ENCODE measurements around the gene WIF1.

WIF1 gene

GRCh38 chr12:65093606-65094005 lies 27.5 kb downstream of the WIF1 start:
- Histone ChIP-seq H3K36me3 (ENCODE audit: control insufficient read depth in 2 of 2, insufficient read depth in 2 of 2, low read length in 2 of 2) (no peaks in the 10 kb centered on the region), H3K27ac (ENCODE audit: low read depth in 2 of 2, low read length in 2 of 2) (no peak overlapping the region), H3K9me3 (ENCODE audit: control insufficient read depth in 2 of 2, low read length in 2 of 2) (no peaks in the 10 kb centered on the region), H3K27me3 (ENCODE audit: control insufficient read depth in 2 of 2, insufficient read depth in 2 of 2, low read length in 2 of 2) (peaks cover 0 to 3% of the 10 kb centered on the region in 2 donors), H3K4me1 (ENCODE audit: control insufficient read depth in 2 of 2, insufficient read depth in 2 of 2, low read length in 2 of 2) (no peaks in the 10 kb centered on the region), H3K9ac (ENCODE audit: low read depth in 1 of 2, low read length in 2 of 2) (no peak overlapping the region), H3K4me3 (ENCODE audit: low read length in 2 of 2) (no peak overlapping the region)

DNA sequence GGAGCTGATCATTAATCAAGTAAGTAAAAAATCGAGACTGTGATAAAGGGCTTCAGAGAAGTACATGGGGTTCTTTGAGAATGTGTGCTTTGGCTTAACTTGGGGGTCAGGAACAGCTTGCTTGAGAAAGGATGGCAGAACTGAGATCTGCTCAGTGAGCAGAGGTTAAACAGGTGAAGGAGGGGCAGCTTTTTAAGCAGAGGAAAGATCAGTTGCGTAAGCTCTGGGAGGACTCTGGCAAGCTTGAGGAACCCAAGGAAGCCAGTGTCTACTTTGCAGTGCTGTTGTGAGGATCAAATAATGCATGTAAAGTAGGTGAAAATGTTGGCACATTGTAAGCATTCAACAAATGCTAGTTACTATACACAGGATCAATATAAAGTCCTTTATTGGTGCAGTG lies 30.6 kb downstream of the WIF1 start:
- Histone ChIP-seq H3K36me3 (ENCODE audit: control insufficient read depth in 2 of 2, insufficient read depth in 2 of 2, low read length in 2 of 2) (no peaks in the 10 kb centered on the region), H3K9ac (ENCODE audit: low read depth in 1 of 2, low read length in 2 of 2) (no peak overlapping the region), H3K27me3 (ENCODE audit: control insufficient read depth in 2 of 2, insufficient read depth in 2 of 2, low read length in 2 of 2) (peaks cover 0 to 3% of the 10 kb centered on the region in 2 donors), H3K4me1 (ENCODE audit: control insufficient read depth in 2 of 2, insufficient read depth in 2 of 2, low read length in 2 of 2) (no peaks in the 10 kb centered on the region), H3K27ac (ENCODE audit: low read depth in 2 of 2, low read length in 2 of 2) (no peak overlapping the region), H3K4me3 (ENCODE audit: low read length in 2 of 2) (no peak overlapping the region), H3K9me3 (ENCODE audit: control insufficient read depth in 2 of 2, low read length in 2 of 2) (no peaks in the 10 kb centered on the region)

- Histone ChIP-seq H3K9ac (ENCODE audit: low read depth in 1 of 2, low read length in 2 of 2) (no peak overlapping the region), H3K27me3 (ENCODE audit: control insufficient read depth in 2 of 2, insufficient read depth in 2 of 2, low read length in 2 of 2) (peaks cover 0 to 3% of the 10 kb centered on the region in 2 donors), H3K27ac (ENCODE audit: low read depth in 2 of 2, low read length in 2 of 2) (no peak overlapping the region), H3K4me1 (ENCODE audit: control insufficient read depth in 2 of 2, insufficient read depth in 2 of 2, low read length in 2 of 2) (no peaks in the 10 kb centered on the region), H3K4me3 (ENCODE audit: low read length in 2 of 2) (no peak overlapping the region), H3K9me3 (ENCODE audit: control insufficient read depth in 2 of 2, low read length in 2 of 2) (no peaks in the 10 kb centered on the region), H3K36me3 (ENCODE audit: control insufficient read depth in 2 of 2, insufficient read depth in 2 of 2, low read length in 2 of 2) (no peaks in the 10 kb centered on the region)
These were observed 34.9 kb downstream of the WIF1 start for GRCh38 chr12:65086236-65086635.

GRCh38 chr12:65084579-65084978 lies 36.5 kb downstream of the WIF1 start:
- no peak overlapping the region for H3K27ac ChIP-seq (ENCODE audit: low read depth in 2 of 2, low read length in 2 of 2)
- H3K9ac ChIP-seq (ENCODE audit: low read depth in 1 of 2, low read length in 2 of 2) = no peak overlapping the region
- no peaks in the 10 kb centered on the region for H3K4me1 ChIP-seq (ENCODE audit: control insufficient read depth in 2 of 2, insufficient read depth in 2 of 2, low read length in 2 of 2)
- peaks cover 0 to 3% of the 10 kb centered on the region in 2 donors for H3K27me3 ChIP-seq (ENCODE audit: control insufficient read depth in 2 of 2, insufficient read depth in 2 of 2, low read length in 2 of 2)
- no peaks in the 10 kb centered on the region for H3K36me3 ChIP-seq (ENCODE audit: control insufficient read depth in 2 of 2, insufficient read depth in 2 of 2, low read length in 2 of 2)
- no peaks in the 10 kb centered on the region for H3K9me3 ChIP-seq (ENCODE audit: control insufficient read depth in 2 of 2, low read length in 2 of 2)
- H3K4me3 ChIP-seq (ENCODE audit: low read length in 2 of 2) = no peak overlapping the region

- Histone ChIP-seq H3K4me3 (ENCODE audit: low read length in 2 of 2) (no peak overlapping the region), H3K9me3 (ENCODE audit: control insufficient read depth in 2 of 2, low read length in 2 of 2) (no peaks in the 10 kb centered on the region), H3K27me3 (ENCODE audit: control insufficient read depth in 2 of 2, insufficient read depth in 2 of 2, low read length in 2 of 2) (no peaks in the 10 kb centered on the region), H3K27ac (ENCODE audit: low read depth in 2 of 2, low read length in 2 of 2) (no peak overlapping the region), H3K9ac (ENCODE audit: low read depth in 1 of 2, low read length in 2 of 2) (no peak overlapping the region), H3K36me3 (ENCODE audit: control insufficient read depth in 2 of 2, insufficient read depth in 2 of 2, low read length in 2 of 2) (no peaks in the 10 kb centered on the region), H3K4me1 (ENCODE audit: control insufficient read depth in 2 of 2, insufficient read depth in 2 of 2, low read length in 2 of 2) (no peaks in the 10 kb centered on the region)
These were observed 37.5 kb downstream of the WIF1 start for GRCh38 chr12:65083581-65083980.

DNA sequence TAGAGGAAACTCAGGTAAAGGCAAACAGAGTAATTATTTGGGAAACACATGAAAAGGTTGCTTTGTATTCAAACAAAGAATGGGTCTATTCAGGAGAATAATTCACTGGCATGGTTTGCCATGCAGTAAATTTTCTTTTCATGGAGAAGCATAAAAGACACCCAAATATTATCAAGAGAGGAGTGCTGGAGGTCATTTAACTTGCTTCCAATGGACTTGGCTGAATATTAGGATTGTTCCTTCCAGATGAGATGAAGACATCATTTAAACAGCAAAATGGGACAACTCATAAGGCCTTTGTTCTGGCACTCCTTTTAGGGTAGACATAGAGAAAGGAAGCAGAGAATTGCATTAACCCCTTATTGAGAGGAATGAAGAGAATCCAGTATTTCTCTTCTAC lies 38.7 kb downstream of the WIF1 start:
- Histone ChIP-seq H3K36me3 (ENCODE audit: control insufficient read depth in 2 of 2, insufficient read depth in 2 of 2, low read length in 2 of 2) (no peaks in the 10 kb centered on the region), H3K27ac (ENCODE audit: low read depth in 2 of 2, low read length in 2 of 2) (no peak overlapping the region), H3K4me1 (ENCODE audit: control insufficient read depth in 2 of 2, insufficient read depth in 2 of 2, low read length in 2 of 2) (no peaks in the 10 kb centered on the region), H3K27me3 (ENCODE audit: control insufficient read depth in 2 of 2, insufficient read depth in 2 of 2, low read length in 2 of 2) (peaks cover 0 to 3% of the 10 kb centered on the region in 2 donors), H3K4me3 (ENCODE audit: low read length in 2 of 2) (no peak overlapping the region), H3K9me3 (ENCODE audit: control insufficient read depth in 2 of 2, low read length in 2 of 2) (no peaks in the 10 kb centered on the region), H3K9ac (ENCODE audit: low read depth in 1 of 2, low read length in 2 of 2) (no peak overlapping the region)

DNA sequence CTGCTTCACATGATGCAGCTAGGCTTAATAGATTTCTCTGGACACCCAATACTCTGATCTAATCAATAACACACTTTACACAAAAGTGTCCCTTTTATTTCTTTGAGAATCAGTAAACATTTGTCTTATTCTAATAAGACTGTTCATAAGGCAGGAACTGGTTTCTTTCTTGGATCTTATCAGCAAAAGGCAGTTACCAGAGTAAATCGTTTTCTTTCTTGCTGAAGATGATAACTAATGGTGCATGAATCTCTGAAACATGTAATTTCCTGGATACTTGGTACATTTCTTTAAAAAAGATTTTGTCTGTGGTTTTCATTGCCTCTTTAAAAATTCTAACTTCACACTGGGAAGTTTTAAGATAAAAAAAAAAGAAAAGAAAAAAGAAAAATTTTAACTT lies 39.6 kb downstream of the WIF1 start:
- peaks cover 0 to 3% of the 10 kb centered on the region in 2 donors for H3K27me3 ChIP-seq (ENCODE audit: control insufficient read depth in 2 of 2, insufficient read depth in 2 of 2, low read length in 2 of 2)
- no peak overlapping the region for H3K9ac ChIP-seq (ENCODE audit: low read depth in 1 of 2, low read length in 2 of 2)
- H3K4me3 ChIP-seq (ENCODE audit: low read length in 2 of 2) = no peak overlapping the region

DNA sequence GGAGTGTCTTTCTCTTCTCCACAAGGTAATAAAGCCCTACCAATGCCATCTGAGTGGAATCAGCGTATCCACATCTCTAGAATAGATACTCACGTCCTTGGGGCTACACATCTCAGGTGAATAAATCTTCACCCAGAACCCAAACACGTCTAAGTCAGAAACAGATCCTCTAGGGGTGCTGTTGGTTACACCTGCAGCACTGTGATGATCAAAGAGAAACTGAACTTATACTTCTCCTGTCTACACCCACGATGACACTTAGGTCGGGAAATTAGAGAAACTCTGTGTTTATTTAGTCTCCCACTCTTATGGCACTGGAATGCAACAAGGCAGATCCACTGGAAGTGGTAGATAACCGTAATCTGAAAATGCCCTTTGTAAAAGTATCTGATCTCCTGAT lies 46.2 kb downstream of the WIF1 start:
- Histone ChIP-seq H3K36me3 (ENCODE audit: control insufficient read depth in 2 of 2, insufficient read depth in 2 of 2, low read length in 2 of 2) (no peaks in the 10 kb centered on the region), H3K4me1 (ENCODE audit: control insufficient read depth in 2 of 2, insufficient read depth in 2 of 2, low read length in 2 of 2) (no peaks in the 10 kb centered on the region), H3K27me3 (ENCODE audit: control insufficient read depth in 2 of 2, insufficient read depth in 2 of 2, low read length in 2 of 2) (peaks cover 0 to 3% of the 10 kb centered on the region in 2 donors), H3K9ac (ENCODE audit: low read depth in 1 of 2, low read length in 2 of 2) (no peak overlapping the region), H3K9me3 (ENCODE audit: control insufficient read depth in 2 of 2, low read length in 2 of 2) (no peaks in the 10 kb centered on the region), H3K4me3 (ENCODE audit: low read length in 2 of 2) (no peak overlapping the region), H3K27ac (ENCODE audit: low read depth in 2 of 2, low read length in 2 of 2) (no peak overlapping the region)

More for the DNA sequence above, 39.6 kb downstream of the WIF1 start:
- Histone ChIP-seq H3K9me3 (ENCODE audit: control insufficient read depth in 2 of 2, low read length in 2 of 2) (no peaks in the 10 kb centered on the region), H3K4me1 (ENCODE audit: control insufficient read depth in 2 of 2, insufficient read depth in 2 of 2, low read length in 2 of 2) (no peaks in the 10 kb centered on the region), H3K36me3 (ENCODE audit: control insufficient read depth in 2 of 2, insufficient read depth in 2 of 2, low read length in 2 of 2) (no peaks in the 10 kb centered on the region), H3K27ac (ENCODE audit: low read depth in 2 of 2, low read length in 2 of 2) (no peak overlapping the region)

DNA sequence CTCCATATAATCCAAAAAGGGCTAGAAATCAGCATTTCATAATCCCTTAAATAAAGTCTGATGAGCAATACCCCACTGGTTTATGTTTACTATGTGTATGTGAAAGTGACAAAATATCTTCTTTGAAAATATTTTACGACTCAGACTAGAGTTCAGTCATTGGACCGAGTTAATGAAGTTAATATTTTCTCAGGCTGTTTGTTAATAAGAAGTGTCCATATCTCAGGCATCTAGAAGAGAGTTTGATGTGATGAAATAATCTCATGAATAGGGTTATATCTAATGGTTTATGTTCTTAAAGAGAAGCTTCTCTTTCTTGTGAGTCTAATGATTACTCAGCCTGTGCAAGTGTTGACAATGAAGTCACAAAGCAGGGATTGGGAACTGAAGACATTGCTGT lies 51.8 kb downstream of the WIF1 start:
- Histone ChIP-seq H3K36me3 (ENCODE audit: control insufficient read depth in 2 of 2, insufficient read depth in 2 of 2, low read length in 2 of 2) (no peaks in the 10 kb centered on the region), H3K4me1 (ENCODE audit: control insufficient read depth in 2 of 2, insufficient read depth in 2 of 2, low read length in 2 of 2) (no peaks in the 10 kb centered on the region), H3K9me3 (ENCODE audit: control insufficient read depth in 2 of 2, low read length in 2 of 2) (no peaks in the 10 kb centered on the region), H3K27ac (ENCODE audit: low read depth in 2 of 2, low read length in 2 of 2) (no peak overlapping the region), H3K9ac (ENCODE audit: low read depth in 1 of 2, low read length in 2 of 2) (no peak overlapping the region), H3K27me3 (ENCODE audit: control insufficient read depth in 2 of 2, insufficient read depth in 2 of 2, low read length in 2 of 2) (no peaks in the 10 kb centered on the region), H3K4me3 (ENCODE audit: low read length in 2 of 2) (no peak overlapping the region)

DNA sequence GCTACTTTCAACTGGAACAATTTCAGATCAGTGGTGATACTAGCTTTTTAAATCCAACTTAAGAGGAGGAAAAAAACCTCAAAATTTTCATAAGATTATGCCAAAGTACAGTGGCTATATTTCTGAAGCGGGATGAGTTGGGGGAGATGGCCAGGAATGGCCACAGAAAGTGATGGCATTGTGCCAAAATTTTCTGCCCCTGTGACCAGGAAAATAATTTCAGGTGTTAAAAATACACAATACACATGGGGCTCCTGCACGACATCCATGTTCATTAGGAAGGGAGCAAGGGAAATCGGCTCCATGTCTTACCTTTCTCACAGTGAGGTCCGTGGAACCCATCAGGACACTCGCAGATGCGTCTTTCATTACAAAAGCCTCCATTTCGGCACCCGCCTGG lies 53.7 kb downstream of the WIF1 start:
- no peak overlapping the region for H3K27ac ChIP-seq (ENCODE audit: low read depth in 2 of 2, low read length in 2 of 2)

DNA sequence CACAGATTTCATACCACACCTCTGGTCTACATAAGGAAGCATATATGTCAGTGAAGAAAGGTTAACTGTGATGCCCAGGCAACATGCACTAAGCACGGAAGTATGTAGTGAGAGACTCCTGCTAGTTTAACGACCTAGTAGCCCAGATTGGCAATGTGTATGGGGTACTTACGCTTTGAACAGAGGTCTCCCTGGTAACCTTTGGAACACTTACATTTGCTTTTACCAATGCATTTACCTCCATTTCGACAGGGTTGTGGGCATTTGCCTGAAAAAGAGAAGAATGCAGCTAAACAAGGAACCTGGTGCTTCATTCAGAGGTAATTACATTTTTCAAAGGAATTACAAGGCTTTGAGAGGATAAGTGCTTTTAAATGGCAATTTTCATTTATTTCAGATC lies 65.2 kb downstream of the WIF1 start:
- H3K4me3 ChIP-seq (ENCODE audit: low read length in 2 of 2) = no peak overlapping the region

More for the DNA sequence above, 53.7 kb downstream of the WIF1 start:
- no peaks in the 10 kb centered on the region for H3K4me1 ChIP-seq (ENCODE audit: control insufficient read depth in 2 of 2, insufficient read depth in 2 of 2, low read length in 2 of 2)
- H3K9me3 ChIP-seq (ENCODE audit: control insufficient read depth in 2 of 2, low read length in 2 of 2) = no peaks in the 10 kb centered on the region
- no peaks in the 10 kb centered on the region for H3K36me3 ChIP-seq (ENCODE audit: control insufficient read depth in 2 of 2, insufficient read depth in 2 of 2, low read length in 2 of 2)
- H3K27me3 ChIP-seq (ENCODE audit: control insufficient read depth in 2 of 2, insufficient read depth in 2 of 2, low read length in 2 of 2) = no peaks in the 10 kb centered on the region
- H3K4me3 ChIP-seq (ENCODE audit: low read length in 2 of 2) = no peak overlapping the region
- H3K9ac ChIP-seq (ENCODE audit: low read depth in 1 of 2, low read length in 2 of 2) = no peak overlapping the region

More for the DNA sequence above, 65.2 kb downstream of the WIF1 start:
- no peak overlapping the region for H3K27ac ChIP-seq (ENCODE audit: low read depth in 2 of 2, low read length in 2 of 2)
- H3K36me3 ChIP-seq (ENCODE audit: control insufficient read depth in 2 of 2, insufficient read depth in 2 of 2, low read length in 2 of 2) = no peaks in the 10 kb centered on the region
- H3K4me1 ChIP-seq (ENCODE audit: control insufficient read depth in 2 of 2, insufficient read depth in 2 of 2, low read length in 2 of 2) = no peaks in the 10 kb centered on the region
- H3K9ac ChIP-seq (ENCODE audit: low read depth in 1 of 2, low read length in 2 of 2) = no peak overlapping the region
- H3K9me3 ChIP-seq (ENCODE audit: control insufficient read depth in 2 of 2, low read length in 2 of 2) = no peaks in the 10 kb centered on the region
- H3K27me3 ChIP-seq (ENCODE audit: control insufficient read depth in 2 of 2, insufficient read depth in 2 of 2, low read length in 2 of 2) = peaks cover 0 to 5% of the 10 kb centered on the region in 2 donors

All from mucosa of rectum (tissue), 2 donors.